HG03039 (cell line): ENCODE measurements around the gene REC8.
A peak's percentile ranks its signal among the peaks of the same experiment; 100 is the strongest.

Source experiments
- ATAC-seq: cut with Tn5 transposase; IDR thresholded peaks from one replicate; pipeline ENCODE4 v1.9.1; 2021; ENCODE audit warnings: mild to moderate bottlenecking, moderate library complexity; ENCODE audit not compliant: unreplicated experiment

The REC8 gene

GRCh38 chr14:24171422-24172260, at the start of gene REC8:
Gene REC8 (plus strand): TSS chr14:24172080. CDS start chr14:24172553, 473 bp downstream.
- ATAC-seq: peak; percentile 42

GRCh38 chr14:24122416-24122815, 49.5 kb upstream of the REC8 start:
- ATAC-seq: no peak

GRCh38 chr14:24122898-24123297, 49.0 kb upstream of the REC8 start:
- no peak for ATAC-seq

- peak; percentile 47 for ATAC-seq
Observed at GRCh38 chr14:24123424-24124417, 48.2 kb upstream of the REC8 start.

GRCh38 chr14:24126939-24127338, 44.9 kb upstream of the REC8 start:
- ATAC-seq: no peak

GRCh38 chr14:24127673-24128072, 44.2 kb upstream of the REC8 start:
- no peak for ATAC-seq

GRCh38 chr14:24129410-24129998, 42.4 kb upstream of the REC8 start:
- no peak for ATAC-seq

GRCh38 chr14:24130380-24130716, 41.5 kb upstream of the REC8 start, which contains the start of gene FITM1:
Gene FITM1 (plus strand): TSS chr14:24130659. CDS start chr14:24131564, 905 bp downstream.
- ATAC-seq: no peak

- ATAC-seq: no peak
Observed at GRCh38 chr14:24130717-24131548, 40.9 kb upstream of the REC8 start.

GRCh38 chr14:24131549-24131966, 40.3 kb upstream of the REC8 start:
- no peak for ATAC-seq

GRCh38 chr14:24132061-24132685, 39.7 kb upstream of the REC8 start:
- no peak for ATAC-seq

- ATAC-seq: no peak
Observed at GRCh38 chr14:24132976-24133375, 38.9 kb upstream of the REC8 start.

- no peak for ATAC-seq
Observed at GRCh38 chr14:24133735-24134134, 38.1 kb upstream of the REC8 start.

- no peak for ATAC-seq
Observed at GRCh38 chr14:24135584-24135833, 36.4 kb upstream of the REC8 start.

- ATAC-seq: peak; percentile 81
Observed at GRCh38 chr14:24135834-24136683, 35.8 kb upstream of the REC8 start, which contains the start of gene PSME1. Gene PSME1 (plus strand): TSS chr14:24136194. CDS start chr14:24136263, 69 bp downstream.

- ATAC-seq: no peak
Observed at GRCh38 chr14:24136684-24137528, 35.0 kb upstream of the REC8 start.

- no peak for ATAC-seq
Observed at GRCh38 chr14:24137529-24138395, 34.1 kb upstream of the REC8 start.
